ENCODE measurements around the gene RAD50.

DNA sequence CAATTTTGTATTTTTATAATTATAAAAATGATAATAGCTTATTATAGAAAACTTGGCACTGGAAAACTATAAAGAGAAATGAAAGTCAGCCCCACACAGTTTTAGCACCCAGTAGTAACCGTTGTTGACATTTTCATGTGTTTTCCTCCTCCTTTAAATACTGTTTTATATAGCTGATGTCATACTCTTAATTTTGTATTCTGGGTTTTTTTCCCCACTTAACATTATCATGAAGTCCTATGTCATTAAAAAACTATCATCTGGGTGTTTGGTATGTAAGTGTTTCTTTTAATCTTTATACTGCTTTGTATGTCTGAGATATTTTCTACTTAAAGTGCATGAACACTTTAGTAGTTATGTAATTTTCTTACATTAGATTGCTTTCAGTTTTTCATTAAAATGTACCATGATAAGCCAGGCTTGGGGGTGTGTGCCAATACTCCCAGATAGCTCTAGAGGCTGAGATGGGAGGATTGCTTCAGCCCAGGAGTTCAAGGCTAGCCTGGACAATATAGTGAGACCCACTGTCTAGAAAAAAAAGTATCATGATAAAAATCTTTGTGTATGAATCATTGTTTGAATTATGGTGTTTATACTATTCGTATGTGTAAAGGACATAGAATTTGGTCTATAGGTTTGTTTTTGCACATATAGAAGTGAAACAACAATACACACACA lies 2.7 kb downstream of the RAD50 start:
- TF ChIP-seq, protein P1, sequence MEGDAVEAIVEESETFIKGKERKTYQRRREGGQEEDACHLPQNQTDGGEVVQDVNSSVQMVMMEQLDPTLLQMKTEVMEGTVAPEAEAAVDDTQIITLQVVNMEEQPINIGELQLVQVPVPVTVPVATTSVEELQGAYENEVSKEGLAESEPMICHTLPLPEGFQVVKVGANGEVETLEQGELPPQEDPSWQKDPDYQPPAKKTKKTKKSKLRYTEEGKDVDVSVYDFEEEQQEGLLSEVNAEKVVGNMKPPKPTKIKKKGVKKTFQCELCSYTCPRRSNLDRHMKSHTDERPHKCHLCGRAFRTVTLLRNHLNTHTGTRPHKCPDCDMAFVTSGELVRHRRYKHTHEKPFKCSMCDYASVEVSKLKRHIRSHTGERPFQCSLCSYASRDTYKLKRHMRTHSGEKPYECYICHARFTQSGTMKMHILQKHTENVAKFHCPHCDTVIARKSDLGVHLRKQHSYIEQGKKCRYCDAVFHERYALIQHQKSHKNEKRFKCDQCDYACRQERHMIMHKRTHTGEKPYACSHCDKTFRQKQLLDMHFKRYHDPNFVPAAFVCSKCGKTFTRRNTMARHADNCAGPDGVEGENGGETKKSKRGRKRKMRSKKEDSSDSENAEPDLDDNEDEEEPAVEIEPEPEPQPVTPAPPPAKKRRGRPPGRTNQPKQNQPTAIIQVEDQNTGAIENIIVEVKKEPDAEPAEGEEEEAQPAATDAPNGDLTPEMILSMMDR (IDR thresholded peaks at IDR 0.05), result no peak
- no peak for TF ChIP-seq POLR2A (IDR thresholded peaks at IDR 0.05; ENCODE audit: low read depth)

Data from esophagus muscularis mucosa (tissue), 3 donors.